ENCODE data around the gene PGM1.

PGM1 gene

GRCh38 chr1:63635681-63636080 is 42.5 kb downstream of the PGM1 start:
- DNase-seq, result no peak

GRCh38 chr1:63636192-63637105 is 43.2 kb downstream of the PGM1 start:
- DNase-seq, result no peak

- no peak for DNase-seq
Observed at GRCh38 chr1:63638471-63638870, 45.3 kb downstream of the PGM1 start.

- no peak for DNase-seq
Observed at GRCh38 chr1:63638875-63639274, 45.7 kb downstream of the PGM1 start.

GRCh38 chr1:63640633-63641567 is 47.7 kb downstream of the PGM1 start:
- DNase-seq, result no peak

- DNase-seq, result no peak
Observed at GRCh38 chr1:63641615-63642014, 48.4 kb downstream of the PGM1 start.

- DNase-seq, result no peak
Observed at GRCh38 chr1:63642901-63643300, 49.7 kb downstream of the PGM1 start.

GRCh38 chr1:63643517-63643916 is 50.3 kb downstream of the PGM1 start:
- DNase-seq, result no peak

GRCh38 chr1:63643926-63644325 is 50.7 kb downstream of the PGM1 start:
- no peak for DNase-seq

GRCh38 chr1:63645317-63645716 is 52.1 kb downstream of the PGM1 start:
- no peak for DNase-seq

GRCh38 chr1:63648689-63649088 is 55.5 kb downstream of the PGM1 start:
- no peak for DNase-seq

- DNase-seq, result no peak
Observed at GRCh38 chr1:63651161-63651701, 58.0 kb downstream of the PGM1 start.

GRCh38 chr1:63653976-63654375 is 60.8 kb downstream of the PGM1 start:
- no peak for DNase-seq

- DNase-seq, result no peak
Observed at GRCh38 chr1:63659448-63659847, 66.2 kb downstream of the PGM1 start.

GRCh38 chr1:63662056-63662836 is 69.0 kb downstream of the PGM1 start:
- DNase-seq, result no peak

GRCh38 chr1:63662841-63663240 is 69.6 kb downstream of the PGM1 start:
- DNase-seq, result no peak

- no peak for DNase-seq
Observed at GRCh38 chr1:63663301-63663700, 70.1 kb downstream of the PGM1 start.

GRCh38 chr1:63663873-63664272 is 70.7 kb downstream of the PGM1 start:
- no peak for DNase-seq

- no peak for DNase-seq
Observed at GRCh38 chr1:63664742-63665141, 71.5 kb downstream of the PGM1 start.

GRCh38 chr1:63665410-63665809 is 72.2 kb downstream of the PGM1 start:
- no peak for DNase-seq

- DNase-seq, result no peak
Observed at GRCh38 chr1:63665824-63666223, 72.6 kb downstream of the PGM1 start.

GRCh38 chr1:63668298-63668697 is 75.1 kb downstream of the PGM1 start:
- DNase-seq, result no peak

All from NCI-H526 treated with DMSO at 0.1 percent for 48 hours (cell line).